Measurements from ENCODE around the gene MCFD2. TPM values are rescaled to one million over a fixed set of nuclear protein-coding genes. Genes with fewer than 3 reads are reported as not detected.

The MCFD2 gene
- total RNA-seq, 1 donor from 2014 or later: 33.0 TPM

DNA sequence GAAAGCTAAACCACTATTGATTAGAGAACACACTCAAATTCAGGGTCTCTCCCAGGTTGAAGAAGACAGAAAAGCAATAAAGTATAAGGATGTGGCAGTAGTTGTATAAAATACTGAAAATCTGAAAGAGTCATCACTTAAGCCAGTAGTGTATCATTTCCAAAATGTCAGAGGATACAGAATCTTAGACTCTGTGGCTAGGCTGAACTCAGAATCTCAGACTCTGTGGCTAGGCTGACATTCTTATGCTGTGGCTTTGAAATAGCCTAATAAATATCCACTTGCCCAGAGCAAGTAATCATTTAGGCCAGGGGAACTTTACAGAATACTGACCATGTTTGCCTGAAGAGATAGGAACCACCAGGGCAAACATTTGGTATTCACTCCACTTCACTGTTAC lies 13.1 kb downstream of the MCFD2 start:
- Mint-ChIP-seq H3K27me3 (ENCODE audit: unreplicated experiment) (peaks cover 4% of the 10 kb centered on the region), H3K36me3 (ENCODE audit: unreplicated experiment) (peaks cover 8% of the 10 kb centered on the region), H3K9me3 (ENCODE audit: unreplicated experiment) (no peaks in the 10 kb centered on the region), H3K4me1 (ENCODE audit: low read depth, unreplicated experiment) (no peaks in the 10 kb centered on the region), H3K4me3 (ENCODE audit: unreplicated experiment) (no peak overlapping the region), H3K27ac (ENCODE audit: unreplicated experiment) (no peak overlapping the region)
- no peak for DNase-seq
- TF ChIP-seq, protein P1, sequence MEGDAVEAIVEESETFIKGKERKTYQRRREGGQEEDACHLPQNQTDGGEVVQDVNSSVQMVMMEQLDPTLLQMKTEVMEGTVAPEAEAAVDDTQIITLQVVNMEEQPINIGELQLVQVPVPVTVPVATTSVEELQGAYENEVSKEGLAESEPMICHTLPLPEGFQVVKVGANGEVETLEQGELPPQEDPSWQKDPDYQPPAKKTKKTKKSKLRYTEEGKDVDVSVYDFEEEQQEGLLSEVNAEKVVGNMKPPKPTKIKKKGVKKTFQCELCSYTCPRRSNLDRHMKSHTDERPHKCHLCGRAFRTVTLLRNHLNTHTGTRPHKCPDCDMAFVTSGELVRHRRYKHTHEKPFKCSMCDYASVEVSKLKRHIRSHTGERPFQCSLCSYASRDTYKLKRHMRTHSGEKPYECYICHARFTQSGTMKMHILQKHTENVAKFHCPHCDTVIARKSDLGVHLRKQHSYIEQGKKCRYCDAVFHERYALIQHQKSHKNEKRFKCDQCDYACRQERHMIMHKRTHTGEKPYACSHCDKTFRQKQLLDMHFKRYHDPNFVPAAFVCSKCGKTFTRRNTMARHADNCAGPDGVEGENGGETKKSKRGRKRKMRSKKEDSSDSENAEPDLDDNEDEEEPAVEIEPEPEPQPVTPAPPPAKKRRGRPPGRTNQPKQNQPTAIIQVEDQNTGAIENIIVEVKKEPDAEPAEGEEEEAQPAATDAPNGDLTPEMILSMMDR (IDR thresholded peaks at IDR 0.05; ENCODE audit: partially characterized antibody, unreplicated experiment): no peak

DNA sequence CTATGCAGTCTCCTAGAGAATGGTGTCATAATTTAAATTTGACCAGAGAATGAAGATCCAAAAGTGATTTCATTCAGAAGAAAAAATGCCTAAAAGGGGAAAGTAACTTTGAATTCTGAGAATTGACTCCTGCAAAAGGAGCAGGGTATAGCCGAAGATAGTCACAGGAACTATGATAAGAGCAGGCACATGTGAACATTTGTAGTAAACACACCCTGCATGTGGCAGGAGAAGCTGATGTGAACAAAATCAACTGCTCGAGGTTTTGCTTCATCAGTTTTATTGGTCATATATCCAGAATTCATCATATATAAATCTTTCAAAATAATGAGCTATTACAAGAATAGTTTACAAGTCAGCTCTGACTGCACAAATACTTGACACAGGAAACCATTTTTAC lies 14.0 kb downstream of the MCFD2 start:
- Mint-ChIP-seq H3K36me3 (ENCODE audit: unreplicated experiment) (peaks cover 8% of the 10 kb centered on the region), H3K27ac (ENCODE audit: unreplicated experiment) (no peak overlapping the region), H3K27me3 (ENCODE audit: unreplicated experiment) (peaks cover 4% of the 10 kb centered on the region), H3K4me3 (ENCODE audit: unreplicated experiment) (no peak overlapping the region), H3K9me3 (ENCODE audit: unreplicated experiment) (no peaks in the 10 kb centered on the region), H3K4me1 (ENCODE audit: low read depth, unreplicated experiment) (no peaks in the 10 kb centered on the region)
- DNase-seq: no peak
- TF ChIP-seq, protein P1 (IDR thresholded peaks at IDR 0.05; ENCODE audit: partially characterized antibody, unreplicated experiment): no peak

DNA sequence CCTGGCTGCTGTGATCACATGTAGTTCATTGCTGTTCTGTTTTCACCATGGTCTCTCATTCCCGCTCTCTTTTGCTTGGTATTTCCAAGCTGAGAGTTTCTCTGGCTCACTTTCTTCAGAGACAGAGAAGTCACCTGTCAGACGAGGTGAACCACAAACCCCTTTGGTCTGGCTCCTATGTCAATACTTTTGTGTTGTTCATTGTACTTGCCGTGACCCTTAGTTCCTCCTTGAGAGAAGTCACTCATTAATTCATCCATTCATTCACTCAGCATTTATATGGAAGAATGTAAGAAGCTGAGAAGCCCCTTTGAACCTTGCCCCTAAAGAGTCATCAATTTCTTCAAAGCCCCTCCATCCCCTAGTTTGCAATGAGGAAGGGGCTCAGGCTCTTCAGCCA lies 15.2 kb downstream of the MCFD2 start:
- H3K27ac Mint-ChIP-seq (ENCODE audit: unreplicated experiment): no peak overlapping the region

DNA sequence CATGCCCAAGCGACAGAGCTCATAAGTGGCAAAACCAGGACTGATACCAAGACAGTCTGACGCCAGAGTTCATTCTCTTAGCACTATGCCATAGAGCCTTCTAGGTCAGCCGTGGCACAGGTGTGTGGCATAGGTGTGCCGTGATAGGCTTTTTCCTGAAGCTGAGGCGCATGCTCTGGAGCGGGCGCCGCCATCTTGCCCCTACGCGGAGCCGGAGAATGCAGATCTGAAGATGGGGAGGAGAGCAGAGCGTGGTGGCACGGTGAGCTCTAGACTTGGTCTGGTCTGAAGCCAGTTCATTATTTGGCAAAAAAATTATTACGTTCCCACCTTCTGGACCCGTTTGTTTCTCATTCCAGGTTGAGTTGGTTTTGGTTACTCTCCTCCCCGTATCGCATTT lies 16.6 kb downstream of the MCFD2 start:
- TF ChIP-seq, protein P1 (IDR thresholded peaks at IDR 0.05; ENCODE audit: partially characterized antibody, unreplicated experiment): no peak
- H3K4me1 Mint-ChIP-seq (ENCODE audit: low read depth, unreplicated experiment): no peaks in the 10 kb centered on the region
- peaks cover 1% of the 10 kb centered on the region for H3K27me3 Mint-ChIP-seq (ENCODE audit: unreplicated experiment)
- H3K9me3 Mint-ChIP-seq (ENCODE audit: unreplicated experiment): no peaks in the 10 kb centered on the region
- no peak for DNase-seq
- H3K4me3 Mint-ChIP-seq (ENCODE audit: unreplicated experiment): no peak overlapping the region
- no peaks in the 10 kb centered on the region for H3K36me3 Mint-ChIP-seq (ENCODE audit: unreplicated experiment)
- no peak overlapping the region for H3K27ac Mint-ChIP-seq (ENCODE audit: unreplicated experiment)

More for the DNA sequence above, 15.2 kb downstream of the MCFD2 start:
- TF ChIP-seq, protein P1 (IDR thresholded peaks at IDR 0.05; ENCODE audit: partially characterized antibody, unreplicated experiment): no peak
- no peak for DNase-seq
- H3K4me1 Mint-ChIP-seq (ENCODE audit: low read depth, unreplicated experiment): no peaks in the 10 kb centered on the region
- no peak overlapping the region for H3K4me3 Mint-ChIP-seq (ENCODE audit: unreplicated experiment)
- no peaks in the 10 kb centered on the region for H3K27me3 Mint-ChIP-seq (ENCODE audit: unreplicated experiment)
- no peaks in the 10 kb centered on the region for H3K9me3 Mint-ChIP-seq (ENCODE audit: unreplicated experiment)
- peaks cover 4% of the 10 kb centered on the region for H3K36me3 Mint-ChIP-seq (ENCODE audit: unreplicated experiment)

DNA sequence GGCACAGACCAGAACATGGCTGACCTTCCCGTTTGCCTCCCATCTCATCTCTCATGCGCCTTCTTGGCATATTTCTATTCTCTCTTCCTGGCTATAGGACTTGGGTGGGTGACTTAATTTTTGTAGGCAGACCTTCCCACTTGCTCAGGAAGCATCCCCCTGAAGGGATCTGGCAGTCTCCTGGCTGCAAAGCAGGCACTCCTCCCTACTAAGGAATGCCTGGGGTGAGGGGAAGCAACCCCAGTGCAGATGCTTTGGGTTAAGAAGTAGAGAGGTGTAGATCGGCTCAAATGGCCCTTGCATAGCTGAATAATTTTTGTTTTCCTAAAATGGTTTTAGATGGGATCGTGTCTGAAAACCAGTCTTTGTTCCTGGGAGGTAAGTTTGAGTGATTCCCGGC lies 17.6 kb downstream of the MCFD2 start:
- Mint-ChIP-seq H3K36me3 (ENCODE audit: unreplicated experiment) (no peaks in the 10 kb centered on the region), H3K4me1 (ENCODE audit: low read depth, unreplicated experiment) (no peaks in the 10 kb centered on the region), H3K27me3 (ENCODE audit: unreplicated experiment) (peaks cover 1% of the 10 kb centered on the region), H3K27ac (ENCODE audit: unreplicated experiment) (no peak overlapping the region), H3K9me3 (ENCODE audit: unreplicated experiment) (no peaks in the 10 kb centered on the region), H3K4me3 (ENCODE audit: unreplicated experiment) (no peak overlapping the region)
- DNase-seq: no peak
- TF ChIP-seq, protein P1 (IDR thresholded peaks at IDR 0.05; ENCODE audit: partially characterized antibody, unreplicated experiment): no peak

Measured in glutamatergic neuron (in vitro differentiated cells).